Endodermal cell (in vitro differentiated cells): ENCODE data around the gene TAF6. TPM values are rescaled to one million over a fixed set of nuclear protein-coding genes. Genes with fewer than 3 reads are reported as not detected.

Experiments
- DNase-seq: peaks from one replicate; pipeline ENCODE4 v3.0.0-alpha.2; 2017
- H3K27ac ChIP-seq: 2 replicates; pipeline ENCODE4 v1.5.1; 2013; ENCODE audit warnings: mild to moderate bottlenecking, low read depth, low read length, moderate library complexity
- H3K27me3 ChIP-seq: 2 replicates; pipeline ENCODE4 v1.6.1; 2013; ENCODE audit warnings: mild to moderate bottlenecking, low read length, moderate library complexity; ENCODE audit not compliant: insufficient read depth, control insufficient read depth, poor library complexity, severe bottlenecking
- H3K36me3 ChIP-seq: 2 replicates; pipeline ENCODE4 v1.7.0; 2013; ENCODE audit warnings: mild to moderate bottlenecking, low read length, moderate library complexity; ENCODE audit not compliant: control insufficient read depth, insufficient read depth
- H3K4me1 ChIP-seq: one replicate; pipeline ENCODE4 v1.7.0; 2013; ENCODE audit warnings: low read length; ENCODE audit not compliant: control insufficient read depth, insufficient read depth
- H3K4me3 ChIP-seq: 2 replicates; pipeline ENCODE4 v1.5.1; 2013; ENCODE audit warnings: mild to moderate bottlenecking, low read length, moderate library complexity
- H3K9ac ChIP-seq: 2 replicates; pipeline ENCODE4 v1.6.1; 2013; ENCODE audit warnings: mild to moderate bottlenecking, low read length, moderate library complexity; ENCODE audit not compliant: poor library complexity, severe bottlenecking; ENCODE audit errors: extremely low read depth
- H3K9me3 ChIP-seq: 2 replicates; pipeline ENCODE4 v1.6.1; 2013; ENCODE audit warnings: mild to moderate bottlenecking, low read length, moderate library complexity; ENCODE audit not compliant: control insufficient read depth
- H3K27ac Mint-ChIP-seq: 2 replicates; pipeline ENCODE4 v1.8.0; 2020; ENCODE audit warnings: mixed read lengths
- H3K27me3 Mint-ChIP-seq: 2 replicates; pipeline ENCODE4 v1.8.0; 2021; ENCODE audit warnings: mild to moderate bottlenecking, mixed read lengths; ENCODE audit not compliant: insufficient read depth
- H3K36me3 Mint-ChIP-seq: 2 replicates; pipeline ENCODE4 v1.8.0; 2020; ENCODE audit warnings: low read depth, mixed read lengths
- H3K4me1 Mint-ChIP-seq: 2 replicates; pipeline ENCODE4 v1.8.0; 2020; ENCODE audit warnings: mixed read lengths
- H3K4me3 Mint-ChIP-seq: 2 replicates; pipeline ENCODE4 v1.8.0; 2020; ENCODE audit warnings: mild to moderate bottlenecking, moderate library complexity, mixed read lengths
- H3K9me3 Mint-ChIP-seq: 2 replicates; pipeline ENCODE4 v1.8.0; 2020; ENCODE audit warnings: mild to moderate bottlenecking, mixed read lengths
- CTCF ChIP-seq: fragments of 200-600 bp; sonication (generic); conservative IDR thresholded peaks from 2 replicates; pipeline ENCODE4 v1.5.0; 2021; ENCODE audit warnings: antibody characterized with exemption, mild to moderate bottlenecking
- WGBS, 2 experiments: methylation state at CpG; one replicate each; pipeline versions ENCODE4 v1.1.5 to v1.1.7; 2013; ENCODE audit warnings: missing lambda C conversion rate in 2 of 2, mixed read lengths in 1 of 2; ENCODE audit not compliant: insufficient coverage in 1 of 2, insufficient read length in 1 of 2; 5-methylcytosine and 5-hydroxymethylcytosine counted together
- total RNA-seq, 2 donors: library from RNA; stranded (reverse); fragmentation: NEBNext Ultra II Directional in 1 of 2; extraction: Animal tissue kit (Norgen Biotek cat#: 25700) in 1 of 2; gene quantifications; 2 replicates in 1 of 2; 3 replicates in 1 of 2; pipeline ENCODE4 v1.2.1, GENCODE V29; 2021

Gene TAF6
- total RNA-seq, 2 donors from 2014 or later = 83.1 to 113 TPM

DNA sequence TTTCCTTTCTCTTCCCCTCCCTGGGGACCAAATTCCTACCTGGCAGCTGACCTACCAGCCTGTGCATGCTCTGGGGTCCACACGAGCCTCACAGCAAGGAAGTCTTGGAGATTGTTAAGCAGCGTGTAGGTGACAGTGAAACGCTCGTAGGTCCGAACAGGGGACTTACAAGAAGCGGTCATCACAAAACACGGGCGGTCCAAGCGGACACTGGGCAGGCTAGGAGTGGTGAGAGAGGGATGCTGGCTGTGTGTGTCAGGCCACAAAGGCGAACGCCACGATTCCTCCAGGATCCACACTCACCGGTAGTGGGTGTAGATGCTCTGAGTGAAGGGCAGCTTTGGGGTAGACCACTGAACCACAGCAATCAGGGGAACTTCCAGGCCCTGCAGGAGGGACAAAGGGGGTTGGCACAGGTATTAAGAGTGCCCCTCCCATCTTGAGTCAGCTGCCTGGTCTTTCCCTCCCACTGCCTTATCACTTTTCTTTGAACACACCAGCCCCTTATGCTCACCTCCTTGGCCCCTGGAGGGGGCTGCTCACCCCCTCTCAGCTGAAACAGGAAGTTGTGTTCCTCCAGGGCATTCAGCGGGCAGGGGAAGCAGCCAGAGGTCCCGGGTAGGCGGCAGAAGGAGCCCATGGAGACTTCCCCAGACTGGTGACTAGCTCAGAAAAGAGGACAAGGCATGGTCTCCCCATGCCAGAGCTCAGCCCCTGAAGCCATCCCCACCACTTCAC, 37.3 kb upstream of the TAF6 start:
- Histone ChIP-seq H3K4me1 (peaks cover 21% of the 10 kb centered on the region), H3K9me3 (no peaks in the 10 kb centered on the region), H3K27me3 (no peaks in the 10 kb centered on the region), H3K4me3 (peak overlapping the region; percentile 84), H3K27ac (no peak overlapping the region), H3K36me3 (peaks cover 47% of the 10 kb centered on the region), H3K9ac (no peak overlapping the region)
- 94 to 96% methylated on average over 14 to 16 of the region's 16 CpGs for WGBS, 2 experiments
- Mint-ChIP-seq H3K4me1 (peaks cover 37% of the 10 kb centered on the region), H3K4me3 (peak overlapping the region; percentile 62), H3K27me3 (no peaks in the 10 kb centered on the region), H3K9me3 (no peaks in the 10 kb centered on the region), H3K36me3 (peaks cover 33% of the 10 kb centered on the region), H3K27ac (no peak overlapping the region)
- TF ChIP-seq CTCF = no peak
- peak; percentile 44 for DNase-seq

DNA sequence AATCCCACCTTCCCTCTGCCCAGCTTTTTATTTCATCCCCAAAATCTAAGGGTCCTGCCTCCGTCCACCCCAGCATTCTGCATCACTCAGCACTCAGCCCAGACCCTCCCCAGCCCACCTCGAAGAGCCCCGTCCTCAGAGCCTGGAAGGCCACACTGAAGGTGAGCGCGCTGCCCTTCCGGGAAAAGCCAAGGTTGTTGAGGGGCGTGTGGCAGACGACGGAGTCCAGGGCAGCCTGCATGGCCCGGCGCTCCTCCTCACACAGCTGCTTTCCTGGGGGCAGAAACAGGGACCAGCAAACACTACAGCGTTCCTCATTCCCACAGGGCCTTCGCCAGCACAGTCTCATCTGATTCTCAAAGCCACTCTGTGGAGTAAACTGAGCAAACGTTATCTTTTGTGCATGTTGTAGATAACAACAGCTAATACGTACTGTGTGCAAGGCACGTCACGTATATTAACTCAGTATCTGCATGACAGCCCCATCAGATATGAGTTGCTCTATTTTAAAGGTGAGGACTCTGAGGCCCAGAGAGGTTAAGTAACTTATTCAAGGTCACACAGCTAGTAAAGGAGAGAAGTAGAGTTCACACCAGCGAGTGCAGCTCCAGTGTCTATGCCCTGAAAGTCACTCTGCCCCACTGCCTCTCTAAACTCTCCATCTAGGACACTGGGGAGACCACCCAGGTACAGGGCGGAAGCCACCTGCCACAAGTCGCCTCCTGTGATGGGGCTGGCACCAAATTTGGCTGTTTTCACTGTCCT, 36.6 kb upstream of the TAF6 start:
- 92 to 93% methylated on average over 11 to 20 of the region's 20 CpGs for WGBS, 2 experiments
- H3K27me3 Mint-ChIP-seq = no peaks in the 10 kb centered on the region
- H3K4me1 ChIP-seq = peaks cover 21% of the 10 kb centered on the region
- H3K4me3 ChIP-seq = no peak overlapping the region
- no peaks in the 10 kb centered on the region for H3K9me3 Mint-ChIP-seq
- no peak overlapping the region for H3K27ac ChIP-seq
- H3K36me3 Mint-ChIP-seq = peaks cover 34% of the 10 kb centered on the region
- peak overlapping the region; percentile 48 for H3K27ac Mint-ChIP-seq
- TF ChIP-seq CTCF = no peak
- H3K9ac ChIP-seq = no peak overlapping the region
- no peak overlapping the region for H3K4me3 Mint-ChIP-seq
- H3K36me3 ChIP-seq = peaks cover 47% of the 10 kb centered on the region
- DNase-seq = no peak
- no peaks in the 10 kb centered on the region for H3K9me3 ChIP-seq
- H3K27me3 ChIP-seq = no peaks in the 10 kb centered on the region
- H3K4me1 Mint-ChIP-seq = peaks cover 37% of the 10 kb centered on the region

DNA sequence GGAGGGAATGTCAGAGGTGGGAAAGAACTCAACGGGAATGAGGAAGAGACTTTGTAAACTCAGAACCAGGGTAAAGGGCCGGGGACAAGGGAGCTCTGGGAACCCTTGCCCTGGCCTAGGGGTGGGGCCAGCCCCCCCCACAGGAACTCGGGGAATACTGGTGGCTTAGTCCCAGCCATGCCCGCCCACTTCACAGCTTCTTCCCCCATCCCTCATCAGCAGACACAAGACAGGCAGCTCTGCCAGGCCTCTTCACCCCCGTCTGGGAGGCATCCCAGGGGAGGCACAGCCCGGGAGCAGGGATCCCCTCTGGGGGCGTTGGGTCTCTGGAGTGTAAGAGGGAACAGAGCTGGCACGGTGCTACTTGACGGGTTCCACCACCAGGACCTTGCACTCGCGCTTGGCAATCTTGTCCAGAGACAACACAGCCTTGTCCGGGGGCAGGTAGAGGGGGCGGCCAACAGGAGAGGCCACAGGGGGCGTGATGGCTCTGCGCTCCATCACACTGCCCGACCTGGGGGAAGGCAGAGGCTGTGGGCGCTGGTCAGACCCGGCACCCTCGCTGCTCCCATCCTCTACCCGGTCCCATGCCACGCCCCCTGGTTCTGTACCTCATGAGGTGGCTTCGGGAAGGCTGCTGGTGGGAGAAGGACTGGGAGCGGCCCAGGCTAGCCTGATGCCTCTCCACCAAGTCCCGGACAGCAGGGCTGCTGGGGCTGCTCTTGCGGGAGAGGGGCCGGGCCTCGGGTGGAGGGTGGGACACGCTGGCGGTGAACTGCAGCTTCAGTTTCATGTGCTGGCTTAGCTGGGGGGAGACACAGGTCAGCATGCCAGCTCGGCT, 35.7 kb upstream of the TAF6 start:
- no peak for TF ChIP-seq CTCF
- WGBS, 2 experiments = 79 to 96% methylated on average over 9 to 30 of the region's 30 CpGs
- Mint-ChIP-seq H3K4me1 (peaks cover 41% of the 10 kb centered on the region), H3K27me3 (no peaks in the 10 kb centered on the region), H3K9me3 (no peaks in the 10 kb centered on the region), H3K4me3 (peak overlapping the region; percentile 18), H3K27ac (peak overlapping the region; percentile 79), H3K36me3 (peaks cover 41% of the 10 kb centered on the region)
- peaks cover 21% of the 10 kb centered on the region for H3K4me1 ChIP-seq
- H3K9me3 ChIP-seq = no peaks in the 10 kb centered on the region
- no peak overlapping the region for H3K4me3 ChIP-seq
- peaks cover 47% of the 10 kb centered on the region for H3K36me3 ChIP-seq
- no peaks in the 10 kb centered on the region for H3K27me3 ChIP-seq
- no peak overlapping the region for H3K9ac ChIP-seq
- no peak overlapping the region for H3K27ac ChIP-seq
- DNase-seq = peak; percentile 86
